Stimulated activated memory B cell treated with anti-CD40 and anti-IgM and Interleukin-4, amounts not matched to agents 10 μg/mL and 1 μg/mL and 100 μg/mL, for 72 hours (primary cell): ENCODE results near the gene ALDH1A1.

Experiments used
- ATAC-seq: fragments of 150-1000 bp; cut with Tn5 transposase; 2 replicates; pipeline ENCODE4 v1.10.0; 2021
- H3K27ac Mint-ChIP-seq: one replicate; pipeline ENCODE4 v1.8.0; 2022; ENCODE audit warnings: mild to moderate bottlenecking, mixed read lengths
- H3K27me3 Mint-ChIP-seq: one replicate; pipeline ENCODE4 v1.8.0; 2022; ENCODE audit warnings: mixed read lengths
- H3K36me3 Mint-ChIP-seq: one replicate; pipeline ENCODE4 v1.8.0; 2022; ENCODE audit warnings: mixed read lengths
- H3K4me1 Mint-ChIP-seq: one replicate; pipeline ENCODE4 v1.8.0; 2022; ENCODE audit warnings: mixed read lengths
- H3K4me3 Mint-ChIP-seq: one replicate; pipeline ENCODE4 v1.8.0; 2022; ENCODE audit warnings: mild to moderate bottlenecking, moderate library complexity, mixed read lengths
- H3K9me3 Mint-ChIP-seq: one replicate; pipeline ENCODE4 v1.8.0; 2022; ENCODE audit warnings: mixed read lengths

The ALDH1A1 gene

GRCh38 chr9:72855890-72856523 lies 96.8 kb downstream of the ALDH1A1 start:
- no peak overlapping the region for H3K27ac Mint-ChIP-seq

GRCh38 chr9:72855321-72855720 lies 97.5 kb downstream of the ALDH1A1 start:
- Mint-ChIP-seq H3K36me3 (no peaks in the 10 kb centered on the region), H3K27me3 (no peaks in the 10 kb centered on the region), H3K9me3 (no peaks in the 10 kb centered on the region), H3K4me3 (no peak overlapping the region), H3K4me1 (no peaks in the 10 kb centered on the region), H3K27ac (no peak overlapping the region)
- ATAC-seq = no peak

More at GRCh38 chr9:72855890-72856523, 96.8 kb downstream of the ALDH1A1 start:
- Mint-ChIP-seq H3K27me3 (no peaks in the 10 kb centered on the region), H3K9me3 (no peaks in the 10 kb centered on the region), H3K4me3 (no peak overlapping the region), H3K4me1 (no peaks in the 10 kb centered on the region), H3K36me3 (no peaks in the 10 kb centered on the region)
- ATAC-seq = peak; percentile 24
